ENCODE measurements around the gene ASB15.

DNA sequence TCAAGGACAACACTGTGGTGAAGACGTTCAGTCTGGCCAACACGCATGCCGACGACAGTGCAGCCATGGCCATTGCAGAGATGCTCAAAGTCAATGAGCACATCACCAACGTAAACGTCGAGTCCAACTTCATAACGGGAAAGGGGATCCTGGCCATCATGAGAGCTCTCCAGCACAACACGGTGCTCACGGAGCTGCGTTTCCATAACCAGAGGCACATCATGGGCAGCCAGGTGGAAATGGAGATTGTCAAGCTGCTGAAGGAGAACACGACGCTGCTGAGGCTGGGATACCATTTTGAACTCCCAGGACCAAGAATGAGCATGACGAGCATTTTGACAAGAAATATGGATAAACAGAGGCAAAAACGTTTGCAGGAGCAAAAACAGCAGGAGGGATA lies 60.7 kb downstream of the ASB15 start:
- TF ChIP-seq, protein P1, sequence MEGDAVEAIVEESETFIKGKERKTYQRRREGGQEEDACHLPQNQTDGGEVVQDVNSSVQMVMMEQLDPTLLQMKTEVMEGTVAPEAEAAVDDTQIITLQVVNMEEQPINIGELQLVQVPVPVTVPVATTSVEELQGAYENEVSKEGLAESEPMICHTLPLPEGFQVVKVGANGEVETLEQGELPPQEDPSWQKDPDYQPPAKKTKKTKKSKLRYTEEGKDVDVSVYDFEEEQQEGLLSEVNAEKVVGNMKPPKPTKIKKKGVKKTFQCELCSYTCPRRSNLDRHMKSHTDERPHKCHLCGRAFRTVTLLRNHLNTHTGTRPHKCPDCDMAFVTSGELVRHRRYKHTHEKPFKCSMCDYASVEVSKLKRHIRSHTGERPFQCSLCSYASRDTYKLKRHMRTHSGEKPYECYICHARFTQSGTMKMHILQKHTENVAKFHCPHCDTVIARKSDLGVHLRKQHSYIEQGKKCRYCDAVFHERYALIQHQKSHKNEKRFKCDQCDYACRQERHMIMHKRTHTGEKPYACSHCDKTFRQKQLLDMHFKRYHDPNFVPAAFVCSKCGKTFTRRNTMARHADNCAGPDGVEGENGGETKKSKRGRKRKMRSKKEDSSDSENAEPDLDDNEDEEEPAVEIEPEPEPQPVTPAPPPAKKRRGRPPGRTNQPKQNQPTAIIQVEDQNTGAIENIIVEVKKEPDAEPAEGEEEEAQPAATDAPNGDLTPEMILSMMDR (conservative IDR thresholded peaks at IDR 0.05; ENCODE audit: low read depth, low read length): no peak
- TF ChIP-seq RCOR1 (IDR thresholded peaks at IDR 0.05; ENCODE audit: insufficient replicate concordance, low read length) (no peak), POLR2A (IDR thresholded peaks at IDR 0.05; ENCODE audit: low read depth, low read length) (no peak), CEBPB (IDR thresholded peaks at IDR 0.05; ENCODE audit: low read depth, low read length) (no peak), BHLHE40 (IDR thresholded peaks at IDR 0.05; ENCODE audit: low read depth, low read length) (no peak), RFX5 (IDR thresholded peaks at IDR 0.05; ENCODE audit: low read depth, low read length) (no peak), MXI1 (IDR thresholded peaks at IDR 0.05; ENCODE audit: borderline replicate concordance, low read depth, low read length) (no peak), RAD21 (IDR thresholded peaks at IDR 0.05; ENCODE audit: low read length) (no peak), USF2 (IDR thresholded peaks at IDR 0.05; ENCODE audit: low read depth, low read length) (no peak), CHD1 (IDR thresholded peaks at IDR 0.05; ENCODE audit: low read depth, low read length) (no peak), FOS (IDR thresholded peaks at IDR 0.05; ENCODE audit: low read depth, low read length) (no peak), MAZ (IDR thresholded peaks at IDR 0.05; ENCODE audit: borderline replicate concordance, low read depth, low read length) (no peak), MAFK (IDR thresholded peaks at IDR 0.05; ENCODE audit: low read depth, low read length) (no peak)
- TF ChIP-seq, protein P2, sequence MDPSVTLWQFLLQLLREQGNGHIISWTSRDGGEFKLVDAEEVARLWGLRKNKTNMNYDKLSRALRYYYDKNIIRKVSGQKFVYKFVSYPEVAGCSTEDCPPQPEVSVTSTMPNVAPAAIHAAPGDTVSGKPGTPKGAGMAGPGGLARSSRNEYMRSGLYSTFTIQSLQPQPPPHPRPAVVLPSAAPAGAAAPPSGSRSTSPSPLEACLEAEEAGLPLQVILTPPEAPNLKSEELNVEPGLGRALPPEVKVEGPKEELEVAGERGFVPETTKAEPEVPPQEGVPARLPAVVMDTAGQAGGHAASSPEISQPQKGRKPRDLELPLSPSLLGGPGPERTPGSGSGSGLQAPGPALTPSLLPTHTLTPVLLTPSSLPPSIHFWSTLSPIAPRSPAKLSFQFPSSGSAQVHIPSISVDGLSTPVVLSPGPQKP (IDR thresholded peaks at IDR 0.05; ENCODE audit: borderline replicate concordance, low read depth, low read length): no peak

Measured in IMR-90 (cell line).